NCI-H146 treated with DMSO at 0.1 percent for 48 hours (cell line): ENCODE measurements around the gene SLC9A5.

ENCODE experiments used
- DNase-seq: peaks from one replicate; lab custom pipeline; 2025; ENCODE audit not compliant: unreplicated experiment; lab: John Stamatoyannopoulos, UW

Gene SLC9A5

GRCh38 chr16:67280090-67281015, 31.6 kb downstream of the SLC9A5 start:
- no peak for DNase-seq

DNA sequence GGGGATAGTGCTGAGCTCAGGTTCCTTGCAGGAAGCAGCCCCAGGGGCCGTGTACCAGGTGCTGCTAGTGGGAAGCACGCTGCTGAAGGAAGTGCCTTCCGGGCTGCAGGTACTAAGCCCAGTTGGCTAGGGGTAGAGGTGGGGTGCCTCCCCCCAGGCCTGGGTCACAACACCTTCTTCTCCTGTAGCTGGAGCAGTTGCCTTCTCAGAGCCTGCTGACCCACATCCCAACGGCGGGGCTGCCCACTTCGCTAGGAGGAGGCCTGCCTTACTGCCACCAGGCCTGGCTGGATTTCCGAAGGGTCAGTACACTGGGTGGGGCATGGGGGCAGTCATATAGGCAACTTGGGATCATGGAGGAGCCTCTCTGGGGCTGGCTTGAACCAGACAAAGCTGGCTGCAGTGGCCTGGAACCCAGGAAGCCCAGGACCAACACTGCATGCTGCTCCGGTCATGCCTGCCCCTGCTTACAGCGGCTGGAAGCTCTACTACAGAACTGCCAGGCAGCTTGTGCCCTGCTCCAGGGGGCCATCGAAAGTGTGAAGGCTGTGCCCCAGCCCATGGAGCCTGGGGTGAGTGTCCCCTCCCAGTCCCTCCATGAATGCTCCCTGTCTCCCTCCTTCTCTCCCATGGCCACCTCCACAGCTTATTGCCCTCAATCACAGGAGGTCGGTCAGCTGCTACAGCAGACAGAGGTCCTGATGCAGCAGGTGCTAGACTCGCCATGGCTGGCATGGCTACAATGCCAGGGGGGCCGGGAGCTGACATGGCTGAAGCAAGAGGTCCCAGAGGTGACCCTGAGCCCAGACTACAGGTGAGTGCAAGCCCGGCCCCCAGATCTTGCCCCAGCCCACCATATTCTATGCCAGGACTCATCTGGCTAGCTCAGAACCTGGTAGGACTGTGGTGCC, 33.0 kb downstream of the SLC9A5 start:
- DNase-seq = no peak

DNA sequence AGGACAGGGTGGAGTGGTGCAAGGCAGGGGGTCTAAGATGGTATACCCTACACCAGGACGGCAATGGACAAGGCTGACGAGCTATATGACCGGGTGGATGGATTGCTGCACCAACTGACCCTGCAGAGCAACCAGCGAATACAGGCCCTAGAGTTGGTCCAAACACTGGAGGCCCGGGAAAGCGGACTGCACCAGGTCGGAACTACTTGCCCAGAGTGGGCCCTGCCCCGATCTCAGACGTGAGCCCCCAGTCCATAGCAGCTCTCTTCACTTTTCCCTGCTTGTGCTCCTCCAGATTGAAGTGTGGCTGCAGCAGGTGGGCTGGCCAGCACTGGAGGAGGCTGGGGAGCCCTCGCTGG, 33.6 kb downstream of the SLC9A5 start:
- DNase-seq = no peak

DNA sequence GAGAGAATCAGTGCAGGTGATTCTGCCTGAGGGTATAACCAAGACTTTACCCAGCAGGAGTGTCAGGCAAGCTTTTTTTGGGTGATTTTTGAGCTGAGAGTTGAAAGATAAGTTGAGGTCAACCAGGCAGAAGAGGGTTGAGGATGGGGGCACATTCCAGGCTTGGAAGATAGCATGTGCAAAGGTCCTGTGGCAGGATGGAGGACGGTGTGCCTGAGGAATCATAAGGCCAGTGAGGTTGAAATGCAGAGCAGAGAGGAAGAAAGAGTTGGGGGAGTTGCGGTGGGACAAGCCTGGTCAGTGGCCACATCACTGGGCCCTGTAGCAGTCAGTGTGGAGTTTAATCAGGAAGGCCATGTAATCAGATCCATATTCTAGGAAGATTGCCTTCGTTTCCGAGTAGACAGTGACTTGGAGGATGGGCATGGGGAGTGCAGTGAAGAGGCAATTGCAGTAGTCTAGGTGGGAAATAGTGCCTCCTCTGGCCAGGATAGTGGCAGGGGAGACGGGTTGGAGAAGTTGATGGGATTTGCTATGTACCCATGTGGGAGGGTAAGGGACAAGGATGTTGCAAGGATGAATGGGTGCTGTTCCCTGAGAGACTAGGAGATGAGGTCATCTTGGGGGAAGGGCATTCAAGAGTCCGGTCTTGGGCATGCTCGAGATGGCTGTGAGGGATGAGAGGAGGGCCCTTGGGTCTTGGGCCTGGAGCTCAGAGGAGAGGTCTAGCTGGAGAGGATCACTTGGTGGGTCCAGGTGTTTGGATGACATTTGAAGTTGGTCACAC, 34.5 kb downstream of the SLC9A5 start:
- no peak for DNase-seq

DNA sequence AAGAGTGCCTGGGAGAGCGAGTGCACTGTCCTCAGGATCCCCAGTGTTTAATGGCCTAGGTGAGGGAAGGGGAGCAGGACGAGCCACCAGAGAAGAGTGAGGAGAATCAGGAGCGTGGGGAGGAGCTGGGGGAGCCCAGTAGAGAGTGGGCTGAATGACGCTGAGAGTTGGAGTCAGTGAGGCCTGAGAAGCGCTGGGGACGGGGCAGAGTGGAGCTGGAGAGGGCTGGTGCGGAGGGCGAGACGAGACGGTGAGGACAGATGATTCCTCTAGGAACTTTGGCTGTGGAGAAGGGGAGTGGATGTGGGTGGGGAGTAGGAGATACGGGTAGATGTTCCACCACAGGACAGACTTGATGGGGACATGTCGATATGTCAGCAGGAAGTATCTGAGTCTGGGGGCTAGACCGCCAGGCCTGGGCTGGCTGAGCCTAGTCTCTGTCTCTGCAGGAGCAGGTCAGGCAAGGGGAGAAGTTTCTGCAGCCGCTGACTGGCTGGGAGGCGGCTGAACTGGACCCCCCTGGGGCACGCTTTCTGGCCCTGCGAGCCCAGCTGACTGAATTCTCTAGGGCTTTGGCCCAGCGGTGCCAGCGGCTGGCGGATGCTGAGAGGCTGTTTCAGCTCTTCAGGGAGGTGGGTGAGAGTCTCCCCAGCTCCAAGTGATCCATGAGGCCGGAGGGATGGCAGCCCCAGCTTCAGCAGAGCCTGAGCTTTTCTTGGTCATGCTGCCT, 35.2 kb downstream of the SLC9A5 start:
- DNase-seq = no peak

DNA sequence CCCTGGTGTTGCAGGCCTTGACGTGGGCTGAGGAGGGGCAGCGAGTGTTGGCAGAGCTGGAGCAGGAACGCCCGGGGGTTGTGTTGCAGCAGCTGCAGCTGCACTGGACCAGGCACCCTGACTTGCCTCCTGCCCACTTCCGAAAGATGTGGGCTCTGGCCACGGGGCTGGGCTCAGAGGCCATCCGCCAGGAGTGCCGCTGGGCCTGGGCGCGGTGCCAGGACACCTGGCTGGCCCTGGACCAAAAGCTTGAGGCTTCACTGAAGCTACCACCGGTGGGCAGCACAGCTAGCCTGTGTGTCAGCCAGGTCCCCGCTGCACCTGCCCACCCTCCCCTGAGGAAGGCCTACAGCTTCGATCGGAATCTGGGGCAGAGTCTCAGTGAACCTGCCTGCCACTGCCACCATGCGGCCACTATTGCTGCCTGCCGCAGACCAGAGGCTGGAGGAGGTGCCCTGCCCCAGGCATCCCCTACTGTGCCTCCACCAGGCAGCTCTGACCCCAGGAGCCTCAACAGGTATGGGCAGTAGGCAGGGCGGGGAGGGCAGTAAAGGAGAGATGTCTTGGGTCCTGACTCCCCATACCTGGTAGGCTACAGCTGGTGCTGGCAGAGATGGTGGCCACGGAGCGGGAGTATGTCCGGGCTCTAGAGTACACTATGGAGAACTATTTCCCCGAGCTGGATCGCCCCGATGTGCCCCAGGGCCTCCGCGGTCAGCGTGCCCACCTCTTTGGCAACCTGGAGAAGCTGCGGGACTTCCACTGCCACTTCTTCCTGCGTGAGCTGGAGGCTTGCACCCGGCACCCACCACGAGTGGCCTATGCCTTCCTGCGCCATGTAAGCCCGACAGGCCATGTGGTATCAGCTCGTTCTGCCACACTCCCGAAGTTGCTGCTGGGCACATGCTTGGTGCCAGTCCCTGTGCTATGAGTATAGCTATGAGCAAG, 36.2 kb downstream of the SLC9A5 start:
- DNase-seq = peak; percentile 59

GRCh38 chr16:67286441-67287235, 37.9 kb downstream of the SLC9A5 start:
- no peak for DNase-seq

DNA sequence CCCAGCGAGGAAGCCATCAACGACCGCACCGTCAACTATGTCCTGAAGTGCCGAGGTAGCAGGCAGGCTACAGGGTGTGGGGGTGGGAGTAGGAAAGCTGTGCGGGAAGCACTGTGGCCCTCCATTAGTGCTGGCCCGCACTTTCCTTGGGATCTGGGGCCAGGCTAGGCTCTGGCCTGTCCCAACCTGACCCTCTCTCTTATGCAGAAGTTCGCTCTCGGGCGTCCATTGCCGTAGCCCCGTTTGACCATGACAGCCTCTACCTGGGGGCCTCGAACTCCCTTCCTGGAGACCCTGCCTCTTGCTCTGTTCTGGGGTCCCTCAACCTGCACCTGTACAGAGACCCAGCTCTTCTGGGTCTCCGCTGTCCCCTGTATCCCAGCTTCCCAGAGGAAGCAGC, 39.2 kb downstream of the SLC9A5 start:
- DNase-seq = no peak

GRCh38 chr16:67291461-67291860, 42.7 kb downstream of the SLC9A5 start:
- no peak for DNase-seq

- DNase-seq = no peak
These were observed 45.5 kb downstream of the SLC9A5 start for GRCh38 chr16:67294171-67294757.

DNA sequence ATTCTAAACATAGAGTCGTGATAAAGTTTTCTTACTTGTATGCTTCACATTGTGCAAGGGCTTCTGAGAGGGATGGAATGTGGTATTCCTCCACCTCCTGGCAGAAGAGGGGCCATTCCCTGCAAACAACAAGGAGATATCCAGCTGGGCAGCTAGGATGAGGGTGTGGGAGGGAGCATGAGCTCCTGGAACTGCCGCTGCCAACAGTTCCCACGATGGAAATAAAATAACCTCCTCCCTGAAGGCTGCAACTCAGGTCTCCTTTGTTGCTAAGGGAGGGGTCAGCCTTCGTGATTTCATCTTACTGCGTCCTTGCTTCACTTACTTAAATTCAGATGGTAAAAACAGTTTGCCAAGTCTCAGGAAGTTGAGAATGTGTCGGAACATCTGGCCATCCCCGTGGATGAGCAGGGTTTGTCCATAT, 46.2 kb downstream of the SLC9A5 start:
- DNase-seq = no peak

DNA sequence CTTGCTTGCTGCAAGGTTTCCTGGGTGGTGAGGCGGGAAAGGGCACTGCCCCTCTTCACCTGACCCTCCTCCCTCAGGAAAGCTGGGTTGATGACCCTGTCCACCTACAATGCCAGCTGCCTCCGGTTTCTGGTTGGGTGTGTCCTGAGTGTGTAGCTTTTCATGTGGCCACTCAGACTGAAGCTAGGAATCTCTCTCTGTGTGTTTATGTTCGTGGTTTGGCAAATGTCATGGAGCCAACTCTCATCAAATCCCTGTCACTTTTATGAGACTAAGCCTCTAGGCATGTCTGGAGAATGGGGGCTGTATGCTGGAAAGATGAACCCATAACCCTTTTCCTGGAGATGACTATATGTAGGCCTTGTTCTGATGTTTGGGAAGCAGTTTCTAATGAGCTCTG, 47.6 kb downstream of the SLC9A5 start:
- no peak for DNase-seq

- DNase-seq = no peak
These were observed 49.5 kb downstream of the SLC9A5 start for GRCh38 chr16:67298277-67298676.

DNA sequence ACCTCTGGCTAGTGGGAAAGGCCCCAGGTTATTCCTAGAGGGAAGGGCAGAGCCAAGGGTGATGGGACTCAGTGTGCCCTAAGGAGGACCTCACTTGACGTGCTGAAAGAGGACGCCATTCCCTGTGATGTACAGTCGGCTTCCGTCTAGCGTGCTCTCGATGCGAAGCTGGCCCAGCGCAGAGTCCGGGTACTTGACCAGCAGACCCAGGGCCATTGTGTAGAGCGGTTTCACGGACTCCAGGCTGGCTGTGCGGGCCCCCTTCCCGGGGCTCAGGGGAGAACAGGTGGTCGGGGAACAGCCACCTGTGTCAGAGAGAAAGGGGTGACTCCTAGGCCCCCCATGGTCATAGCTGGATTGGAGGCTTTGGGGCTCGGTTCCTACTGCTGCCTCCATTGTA, 50.5 kb downstream of the SLC9A5 start:
- no peak for DNase-seq

DNA sequence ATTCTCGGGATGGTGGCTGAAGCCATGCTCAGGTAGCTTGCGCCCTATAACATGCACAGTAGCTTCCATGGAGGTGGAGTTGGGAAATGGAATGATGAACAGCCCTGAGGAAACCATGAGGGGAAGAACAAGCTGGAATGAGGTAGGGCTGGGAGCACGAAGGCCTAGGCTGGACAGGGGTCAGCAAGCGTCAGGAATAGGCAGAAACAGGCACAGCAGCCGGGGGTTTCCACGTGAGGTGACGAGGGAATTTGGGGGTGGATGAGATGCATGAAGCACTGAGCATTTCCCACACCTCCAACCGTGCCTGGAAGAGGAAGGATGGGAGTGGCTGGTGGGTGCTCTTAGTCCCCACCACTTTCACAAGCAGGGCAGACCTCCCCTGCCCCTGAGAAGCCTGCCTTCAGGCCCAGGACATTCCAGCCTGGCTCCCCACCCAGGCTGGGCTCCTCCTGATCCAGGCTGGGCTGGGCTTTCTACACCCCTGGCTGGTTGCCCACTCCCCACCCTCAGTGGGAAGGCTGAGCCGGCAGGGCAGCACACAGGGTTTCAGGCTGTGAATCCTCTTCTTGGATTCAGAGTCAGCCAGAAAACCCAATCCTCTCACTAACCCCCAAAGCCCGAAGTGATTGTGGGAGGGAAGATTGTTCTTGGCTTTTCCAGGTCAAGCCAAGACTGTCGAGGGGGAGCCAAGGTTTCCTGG, 52.5 kb downstream of the SLC9A5 start:
- no peak for DNase-seq

DNA sequence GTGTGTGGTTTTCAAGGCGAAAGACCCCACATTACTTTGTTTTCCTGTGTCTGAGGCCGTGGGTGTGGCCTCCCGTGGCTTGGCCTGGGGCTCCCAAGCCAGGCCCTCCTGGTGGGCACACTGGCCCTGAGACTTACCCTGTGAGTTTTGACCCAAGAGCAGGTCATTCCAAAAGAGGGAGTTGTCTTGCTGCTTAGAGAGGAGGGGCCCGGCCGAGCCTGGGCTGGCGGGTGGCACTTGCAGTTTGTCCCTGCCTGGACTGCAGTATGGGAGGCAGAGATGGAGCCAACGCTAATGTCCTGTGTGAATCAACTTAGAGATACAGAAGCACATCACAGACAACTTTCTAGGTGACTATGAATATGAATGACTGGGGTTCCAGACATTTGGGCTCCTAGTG, 53.3 kb downstream of the SLC9A5 start:
- no peak for DNase-seq

- DNase-seq = no peak
These were observed 54.2 kb downstream of the SLC9A5 start for GRCh38 chr16:67302970-67303369.

- DNase-seq = no peak
These were observed 55.2 kb downstream of the SLC9A5 start for GRCh38 chr16:67304020-67304419.
